HFFc6 (cell line): Measurements from ENCODE around the gene TRIM71. TPM values are rescaled to one million over a fixed set of nuclear protein-coding genes. Genes with fewer than 3 reads are reported as not detected.
"Not testable (repeated sequence)": the region's sequence is repeated elsewhere in the genome, so short reads cannot be mapped to it uniquely, and the experiment has no call there.

ENCODE experiments used
- DNase-seq: peaks from one replicate; pipeline ENCODE4 v3.0.0-alpha.2; 2018
- H3K27ac Mint-ChIP-seq: 2 replicates; pipeline ENCODE4 v1.8.0; 2020; ENCODE audit warnings: mild to moderate bottlenecking, mixed read lengths
- H3K27me3 Mint-ChIP-seq: 2 replicates; pipeline ENCODE4 v1.8.0; 2021; ENCODE audit warnings: mild to moderate bottlenecking, moderate library complexity, mixed read lengths; ENCODE audit not compliant: insufficient read depth
- H3K36me3 Mint-ChIP-seq: 2 replicates; pipeline ENCODE4 v1.8.0; 2021; ENCODE audit warnings: low read depth, mixed read lengths
- H3K4me1 Mint-ChIP-seq: 2 replicates; pipeline ENCODE4 v1.8.0; 2020; ENCODE audit warnings: low read depth, mixed read lengths
- H3K4me3 Mint-ChIP-seq: 2 replicates; pipeline ENCODE4 v1.8.0; 2020; ENCODE audit warnings: mild to moderate bottlenecking, moderate library complexity, mixed read lengths
- H3K9me3 Mint-ChIP-seq: 2 replicates; pipeline ENCODE4 v1.8.0; 2020; ENCODE audit warnings: mild to moderate bottlenecking, mixed read lengths
- CTCF ChIP-seq: fragments of 200-600 bp; sonication (generic); IDR thresholded peaks from 2 replicates; pipeline ENCODE4 v1.5.0; 2021; ENCODE audit warnings: antibody characterized with exemption, mild to moderate bottlenecking
- total RNA-seq, 6 experiments: library from RNA; stranded (reverse); fragmentation: NEBNext Ultra II Directional; extraction: Animal tissue kit (Norgen Biotek cat#: 25700); gene quantifications; 2 replicates in 1 of 6; 3 replicates in 5 of 6; pipeline ENCODE4 v1.2.3, GENCODE V29; 2021

TRIM71 gene
- total RNA-seq, 6 experiments from 2014 or later, result not detected

- H3K27ac Mint-ChIP-seq, result no peak overlapping the region
- H3K4me1 Mint-ChIP-seq, result no peaks in the 10 kb centered on the region
- peaks cover 14% of the 10 kb centered on the region for H3K9me3 Mint-ChIP-seq
- H3K4me3 Mint-ChIP-seq, result no peak overlapping the region
- no peak for DNase-seq
- peaks cover 25% of the 10 kb centered on the region for H3K27me3 Mint-ChIP-seq
- no peak for TF ChIP-seq CTCF
- no peaks in the 10 kb centered on the region for H3K36me3 Mint-ChIP-seq
These were observed 102.1 kb downstream of the TRIM71 start for GRCh38 chr3:32919920-32920319.

- Mint-ChIP-seq H3K27ac (no peak overlapping the region), H3K4me1 (no peaks in the 10 kb centered on the region), H3K36me3 (no peaks in the 10 kb centered on the region), H3K4me3 (no peak overlapping the region), H3K9me3 (peaks cover 9% of the 10 kb centered on the region), H3K27me3 (peaks cover 26% of the 10 kb centered on the region)
- no peak for TF ChIP-seq CTCF
- DNase-seq, result no peak
These were observed 104.3 kb downstream of the TRIM71 start for GRCh38 chr3:32922078-32922477.

GRCh38 chr3:32930161-32930560, 112.4 kb downstream of the TRIM71 start:
- Mint-ChIP-seq H3K9me3 (no peaks in the 10 kb centered on the region), H3K36me3 (no peaks in the 10 kb centered on the region), H3K27ac (no peak overlapping the region), H3K4me1 (peaks cover 5% of the 10 kb centered on the region; the same call in 1 of the 2 replicates), H3K27me3 (peaks cover 10% of the 10 kb centered on the region), H3K4me3 (no peak overlapping the region)
- DNase-seq, result no peak
- no peak for TF ChIP-seq CTCF

GRCh38 chr3:32931273-32931672, 113.5 kb downstream of the TRIM71 start:
- not testable (repeated sequence) for H3K4me3 Mint-ChIP-seq, H3K9me3 Mint-ChIP-seq, H3K36me3 Mint-ChIP-seq, DNase-seq, H3K4me1 Mint-ChIP-seq, H3K27ac Mint-ChIP-seq
- peaks cover 10% of the 10 kb centered on the region for H3K27me3 Mint-ChIP-seq

- Mint-ChIP-seq H3K27ac (no peak overlapping the region), H3K9me3 (no peaks in the 10 kb centered on the region), H3K27me3 (peaks cover 13% of the 10 kb centered on the region), H3K36me3 (no peaks in the 10 kb centered on the region), H3K4me3 (no peak overlapping the region), H3K4me1 (peaks cover 1% of the 10 kb centered on the region; the same call in 1 of the 2 replicates)
- TF ChIP-seq CTCF, result peak; percentile 89
- no peak for DNase-seq
These were observed 116.4 kb downstream of the TRIM71 start for GRCh38 chr3:32934150-32934742.

GRCh38 chr3:32937331-32937730, 119.5 kb downstream of the TRIM71 start:
- H3K4me3 Mint-ChIP-seq, result no peak overlapping the region
- no peaks in the 10 kb centered on the region for H3K36me3 Mint-ChIP-seq
- no peak for DNase-seq
- H3K4me1 Mint-ChIP-seq, result no peaks in the 10 kb centered on the region
- peaks cover 12% of the 10 kb centered on the region for H3K27me3 Mint-ChIP-seq
- no peaks in the 10 kb centered on the region for H3K9me3 Mint-ChIP-seq
- H3K27ac Mint-ChIP-seq, result no peak overlapping the region
- no peak for TF ChIP-seq CTCF

- H3K9me3 Mint-ChIP-seq, H3K36me3 Mint-ChIP-seq, DNase-seq, H3K27ac Mint-ChIP-seq, H3K4me1 Mint-ChIP-seq, H3K4me3 Mint-ChIP-seq: not testable (repeated sequence)
- peaks cover 12% of the 10 kb centered on the region for H3K27me3 Mint-ChIP-seq
These were observed 121.9 kb downstream of the TRIM71 start for GRCh38 chr3:32939531-32940284.
